Chondrocyte (in vitro differentiated cells): ENCODE results near the gene ZBTB39. TPM values are rescaled to one million over a fixed set of nuclear protein-coding genes. Genes with fewer than 3 reads are reported as not detected.
"Not testable (repeated sequence)": the region's sequence is repeated elsewhere in the genome, so short reads cannot be mapped to it uniquely, and the experiment has no call there.

Experiments used
- DNase-seq: peaks from one replicate; pipeline ENCODE4 v3.0.0; 2021; ENCODE audit warnings: mixed read lengths, low spot score
- H3K27ac Mint-ChIP-seq: one replicate; pipeline ENCODE4 v1.8.0; 2021; ENCODE audit warnings: mild to moderate bottlenecking, moderate library complexity, mixed read lengths; ENCODE audit not compliant: unreplicated experiment
- H3K27me3 Mint-ChIP-seq: 2 replicates; pipeline ENCODE4 v1.8.0; 2021; ENCODE audit warnings: low read depth, mixed read lengths
- H3K36me3 Mint-ChIP-seq: 2 replicates; pipeline ENCODE4 v1.8.0; 2021; ENCODE audit warnings: low read depth, mixed read lengths
- H3K4me1 Mint-ChIP-seq: 2 replicates; pipeline ENCODE4 v1.8.0; 2021; ENCODE audit warnings: low read depth, mild to moderate bottlenecking, mixed read lengths
- H3K4me3 Mint-ChIP-seq: one replicate; pipeline ENCODE4 v1.8.0; 2021; ENCODE audit warnings: mild to moderate bottlenecking, moderate library complexity, mixed read lengths; ENCODE audit not compliant: unreplicated experiment
- H3K9me3 Mint-ChIP-seq: 2 replicates; pipeline ENCODE4 v1.8.0; 2021; ENCODE audit warnings: low read depth, mixed read lengths
- total RNA-seq: library from RNA; stranded (reverse); gene quantifications from 3 replicates; pipeline ENCODE4 v1.2.1, GENCODE V29; 2021
- TF ChIP-seq, protein P1 (sequence below): fragments of 200-600 bp; sonication (generic); IDR thresholded peaks from 2 replicates; pipeline ENCODE4 v1.5.0; 2021; ENCODE audit warnings: antibody characterized with exemption, mild to moderate bottlenecking, moderate library complexity

Gene ZBTB39
- total RNA-seq, 1 donor from 2014 or later, result 6.1 TPM

DNA sequence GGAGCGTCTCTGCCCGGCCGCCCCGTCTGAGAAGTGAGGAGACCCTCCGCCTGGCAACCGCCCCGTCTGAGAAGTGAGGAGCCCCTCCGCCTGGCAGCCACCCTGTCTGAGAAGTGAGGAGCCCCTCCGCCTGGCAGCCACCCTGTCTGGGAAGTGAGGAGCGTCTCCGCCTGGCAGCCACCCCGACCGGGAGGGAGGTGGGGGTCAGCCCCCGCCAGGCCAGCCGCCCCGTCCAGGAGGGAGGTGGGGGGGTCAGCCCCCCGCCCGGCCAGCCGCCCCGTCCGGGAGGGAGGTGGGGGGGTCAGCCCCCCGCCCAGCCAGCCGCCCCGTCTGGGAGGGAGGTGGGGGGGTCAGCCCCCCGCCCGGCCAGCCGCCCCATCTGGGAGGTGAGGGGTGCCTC, 42.8 kb downstream of the ZBTB39 start:
- H3K4me1 Mint-ChIP-seq, H3K36me3 Mint-ChIP-seq, H3K27ac Mint-ChIP-seq, DNase-seq, H3K4me3 Mint-ChIP-seq: not testable (repeated sequence)
- Mint-ChIP-seq H3K27me3 (peaks cover 43% of the 10 kb centered on the region), H3K9me3 (peaks cover 11% of the 10 kb centered on the region)

GRCh38 chr12:56962247-56962646, 44.1 kb downstream of the ZBTB39 start:
- H3K36me3 Mint-ChIP-seq, DNase-seq, H3K27ac Mint-ChIP-seq, H3K4me1 Mint-ChIP-seq, H3K4me3 Mint-ChIP-seq: not testable (repeated sequence)
- H3K9me3 Mint-ChIP-seq, result peaks cover 11% of the 10 kb centered on the region
- peaks cover 38% of the 10 kb centered on the region for H3K27me3 Mint-ChIP-seq

- no peak for DNase-seq
- Mint-ChIP-seq H3K27me3 (peaks cover 51% of the 10 kb centered on the region), H3K27ac (no peak overlapping the region), H3K9me3 (peaks cover 8% of the 10 kb centered on the region), H3K4me1 (no peaks in the 10 kb centered on the region), H3K4me3 (no peak overlapping the region), H3K36me3 (peaks cover 4% of the 10 kb centered on the region)
- TF ChIP-seq, protein P1, sequence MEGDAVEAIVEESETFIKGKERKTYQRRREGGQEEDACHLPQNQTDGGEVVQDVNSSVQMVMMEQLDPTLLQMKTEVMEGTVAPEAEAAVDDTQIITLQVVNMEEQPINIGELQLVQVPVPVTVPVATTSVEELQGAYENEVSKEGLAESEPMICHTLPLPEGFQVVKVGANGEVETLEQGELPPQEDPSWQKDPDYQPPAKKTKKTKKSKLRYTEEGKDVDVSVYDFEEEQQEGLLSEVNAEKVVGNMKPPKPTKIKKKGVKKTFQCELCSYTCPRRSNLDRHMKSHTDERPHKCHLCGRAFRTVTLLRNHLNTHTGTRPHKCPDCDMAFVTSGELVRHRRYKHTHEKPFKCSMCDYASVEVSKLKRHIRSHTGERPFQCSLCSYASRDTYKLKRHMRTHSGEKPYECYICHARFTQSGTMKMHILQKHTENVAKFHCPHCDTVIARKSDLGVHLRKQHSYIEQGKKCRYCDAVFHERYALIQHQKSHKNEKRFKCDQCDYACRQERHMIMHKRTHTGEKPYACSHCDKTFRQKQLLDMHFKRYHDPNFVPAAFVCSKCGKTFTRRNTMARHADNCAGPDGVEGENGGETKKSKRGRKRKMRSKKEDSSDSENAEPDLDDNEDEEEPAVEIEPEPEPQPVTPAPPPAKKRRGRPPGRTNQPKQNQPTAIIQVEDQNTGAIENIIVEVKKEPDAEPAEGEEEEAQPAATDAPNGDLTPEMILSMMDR, result no peak
Observed at GRCh38 chr12:56958422-56958821, 47.9 kb downstream of the ZBTB39 start.

DNA sequence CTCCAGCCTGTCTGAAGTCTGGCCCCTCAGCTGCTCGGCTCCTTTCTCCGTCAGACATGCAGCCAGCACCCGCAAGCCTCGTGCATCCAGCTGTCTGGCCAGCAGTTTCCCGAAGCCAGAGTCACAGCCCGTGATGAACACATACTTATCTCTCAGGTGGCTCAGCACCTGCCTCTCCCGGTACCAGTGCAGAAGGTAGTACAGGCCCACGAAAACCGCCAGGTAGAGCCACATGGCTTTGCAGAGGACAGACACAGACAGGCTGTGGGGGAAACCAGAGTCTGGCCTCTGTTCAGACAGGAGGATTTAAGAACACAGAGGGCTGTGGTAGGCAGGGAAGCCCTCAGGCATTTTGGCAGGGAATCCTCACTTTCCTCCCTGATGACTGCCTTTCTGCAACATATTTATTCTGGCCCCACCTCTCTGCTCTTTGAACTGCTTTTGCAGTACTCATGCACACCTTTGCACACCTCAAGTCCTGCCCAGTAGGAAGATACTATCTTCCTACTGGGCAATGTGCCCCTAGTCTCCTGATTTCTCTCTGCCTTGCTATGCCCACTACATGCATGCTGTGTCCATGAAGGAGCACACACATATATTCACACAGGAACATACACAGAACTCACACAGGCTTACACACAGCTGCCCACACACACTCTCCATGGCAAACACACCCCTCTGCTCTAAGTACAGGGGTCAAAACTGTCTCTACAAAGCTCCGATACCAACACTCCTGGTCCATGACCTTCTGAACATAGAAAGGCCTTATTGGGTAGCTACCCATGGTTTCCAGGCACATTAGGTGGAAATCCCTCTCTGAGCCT, 48.9 kb downstream of the ZBTB39 start, which contains the start of gene RDH16:
RDH16 (minus strand) TSS at position 380 of the 824 bp plus-strand sequence; CDS start at position 234, 146 bp downstream.
- no peak within 1 kb of the TSS for H3K27ac Mint-ChIP-seq
- TF ChIP-seq, protein P1, result no peak
- H3K36me3 Mint-ChIP-seq, result peaks cover 4% of the 10 kb centered on the region
- DNase-seq, result no peak
- peaks cover 8% of the 10 kb centered on the region for H3K9me3 Mint-ChIP-seq
- H3K4me1 Mint-ChIP-seq, result no peaks in the 10 kb centered on the region
- H3K4me3 Mint-ChIP-seq, result no peak within 1 kb of the TSS
- peaks cover 48% of the 10 kb centered on the region for H3K27me3 Mint-ChIP-seq

GRCh38 chr12:56955631-56956256, 50.6 kb downstream of the ZBTB39 start:
- Mint-ChIP-seq H3K4me1 (no peaks in the 10 kb centered on the region), H3K27ac (no peak overlapping the region), H3K36me3 (peaks cover 4% of the 10 kb centered on the region), H3K9me3 (peaks cover 8% of the 10 kb centered on the region), H3K4me3 (no peak overlapping the region), H3K27me3 (peaks cover 35% of the 10 kb centered on the region)
- TF ChIP-seq, protein P1, result no peak
- no peak for DNase-seq

GRCh38 chr12:56954958-56955355, 51.4 kb downstream of the ZBTB39 start:
- Mint-ChIP-seq H3K27me3 (peaks cover 28% of the 10 kb centered on the region), H3K36me3 (peaks cover 4% of the 10 kb centered on the region), H3K4me3 (no peak overlapping the region), H3K9me3 (peaks cover 7% of the 10 kb centered on the region), H3K27ac (no peak overlapping the region), H3K4me1 (no peaks in the 10 kb centered on the region)
- TF ChIP-seq, protein P1, result no peak
- DNase-seq, result no peak
